Epithelial cell of proximal tubule (primary cell): ENCODE data around the gene CREG1. TPM values are rescaled to one million over a fixed set of nuclear protein-coding genes. Genes with fewer than 3 reads are reported as not detected.

Source experiments
- DNase-seq: peaks from one replicate; pipeline ENCODE4 v3.0.0-alpha.2; 2011; ENCODE audit warnings: low read depth
- H3K4me3 ChIP-seq: 2 replicates; pipeline ENCODE4 v1.5.1; 2011; ENCODE audit warnings: low read depth, mild to moderate bottlenecking, low read length
- CTCF ChIP-seq: conservative IDR thresholded peaks from 2 replicates; pipeline ENCODE4 v1.5.1; 2012; ENCODE audit warnings: low read depth, mild to moderate bottlenecking, low read length
- total RNA-seq: library from RNA; depleted of rRNA; stranded (reverse); fragments of >200 nt; gene quantifications from 2 replicates; pipeline ENCODE4 v1.2.3, GENCODE V29; 2015

Gene CREG1
- total RNA-seq, 1 donor from 2014 or later: 48.1 TPM

- no peak overlapping the region for H3K4me3 ChIP-seq
- no peak for DNase-seq
- no peak for TF ChIP-seq CTCF
These were observed 10.2 kb downstream of the CREG1 start for GRCh38 chr1:167543199-167543990.

- no peak overlapping the region for H3K4me3 ChIP-seq
- TF ChIP-seq CTCF: no peak
- DNase-seq: no peak
These were observed 11.2 kb downstream of the CREG1 start for GRCh38 chr1:167542109-167543032.

- DNase-seq: no peak
- no peak for TF ChIP-seq CTCF
- H3K4me3 ChIP-seq: no peak overlapping the region
These were observed 12.0 kb downstream of the CREG1 start for GRCh38 chr1:167541610-167542009.

GRCh38 chr1:167541003-167541402 lies 12.6 kb downstream of the CREG1 start:
- no peak for TF ChIP-seq CTCF
- no peak overlapping the region for H3K4me3 ChIP-seq
- no peak for DNase-seq

- no peak for DNase-seq
- TF ChIP-seq CTCF: no peak
- no peak overlapping the region for H3K4me3 ChIP-seq
These were observed 14.9 kb downstream of the CREG1 start for GRCh38 chr1:167538657-167539056.

GRCh38 chr1:167533851-167534300 lies 19.7 kb downstream of the CREG1 start:
- no peak for DNase-seq
- no peak overlapping the region for H3K4me3 ChIP-seq
- peak; percentile 90 for TF ChIP-seq CTCF
